Body of pancreas (tissue), 4 donors: ENCODE data around the gene MEGF10. TPM values are rescaled to one million over a fixed set of nuclear protein-coding genes. Genes with fewer than 3 reads are reported as not detected.

Experiments used
- ATAC-seq: fragments of 150-250 bp; one replicate; pipeline ENCODE4 v1.9.1; 2016
- DNase-seq, 4 donors: peaks; one replicate each; pipeline ENCODE4 v3.0.0-alpha.2; 2019
- H3K27ac ChIP-seq, 4 donors: fragments of 200-600 bp; sonication (generic); 1 replicate in 3 of 4; 2 replicates in 1 of 4; pipeline versions ENCODE4 v1.5.1 to v1.6.1; 2016 to 2019; ENCODE audit warnings: mild to moderate bottlenecking in 1 of 4, mixed read lengths in 1 of 4, moderate library complexity in 1 of 4
- H3K27me3 ChIP-seq, 2 donors: fragments of 200-600 bp; sonication (generic); one replicate each; pipeline ENCODE4 v1.6.0; 2016; ENCODE audit warnings: mild to moderate bottlenecking in 1 of 2
- H3K36me3 ChIP-seq, 2 donors: fragments of 200-600 bp; sonication (generic); replicated peaks in 1 of 2; 2 replicates each; pipeline ENCODE4 v1.5.1; 2016; ENCODE audit warnings: low read depth in 2 of 2; ENCODE audit not compliant: insufficient read depth in 1 of 2
- H3K4me1 ChIP-seq: fragments of 200-600 bp; sonication (generic); one replicate; pipeline ENCODE4 v1.6.0; 2016
- H3K4me3 ChIP-seq, 2 donors: fragments of 200-600 bp; sonication (generic); 1 replicate in 1 of 2; 2 replicates in 1 of 2; pipeline ENCODE4 v1.5.1; 2016 to 2019
- H3K9me3 ChIP-seq, 3 donors: fragments of 200-600 bp; sonication (generic); 1 replicate in 2 of 3; 2 replicates in 1 of 3; pipeline ENCODE4 v1.5.1; 2016
- CTCF ChIP-seq, 7 experiments: fragments of 450-650 bp in 4 of 7; fragments of 200-600 bp in 3 of 7; sonication (generic) in 3 of 7; IDR thresholded peaks; one replicate each; pipeline ENCODE4 v1.5.1; 2016 to 2019; ENCODE audit warnings: antibody characterized with exemption in 7 of 7
- POLR2A ChIP-seq, 3 donors: fragments of 450-650 bp; IDR thresholded peaks; one replicate each; pipeline ENCODE4 v1.6.1; 2016; ENCODE audit warnings: antibody characterized with exemption in 3 of 3, mild to moderate bottlenecking in 2 of 3
- WGBS, 2 donors: methylation state at CpG; one replicate each; pipeline ENCODE4 v1.1.5; 2017; 5-methylcytosine and 5-hydroxymethylcytosine counted together
- intact Hi-C: fragments of 100-400 bp; cut with DNase I; formaldehyde crosslinking; loops from one replicate; pipeline ENCODE4 v1.15.1; 2023
- total RNA-seq, 2 donors: library from RNA; depleted of rRNA; stranded (reverse); fragments of >200 nt; gene quantifications; one replicate each; pipeline ENCODE4 v1.1.0, GENCODE V29; 2016

The MEGF10 gene
- total RNA-seq, 2 donors from 2014 or later: under 0.01 TPM; not detected in 1

GRCh38 chr5:127281609-127282008 lies 9.0 kb upstream of the MEGF10 start:
- TF ChIP-seq POLR2A (IDR thresholded peaks at IDR 0.05) (no peak), CTCF (IDR thresholded peaks at IDR 0.05) (no peak)
- H3K27ac ChIP-seq: no peak overlapping the region
- H3K27me3 ChIP-seq: no peaks in the 10 kb centered on the region
- H3K9me3 ChIP-seq: no peaks in the 10 kb centered on the region
- intact Hi-C loops: no loop called here
- H3K4me1 ChIP-seq: peaks cover 11% of the 10 kb centered on the region
- DNase-seq: no peak
- H3K36me3 ChIP-seq: no peaks in the 10 kb centered on the region
- WGBS, 2 donors: 91 to 97% methylated on average over 4 of the region's 4 CpGs
- no peak for ATAC-seq
- H3K4me3 ChIP-seq: no peak overlapping the region

GRCh38 chr5:127288676-127289075 lies 1.9 kb upstream of the MEGF10 start:
- ATAC-seq (no peak), DNase-seq (no peak)
- intact Hi-C loops: no loop called here
- 88 to 92% methylated on average over 1 of the region's 1 CpG for WGBS, 2 donors
- Histone ChIP-seq H3K4me3 (no peak overlapping the region), H3K4me1 (peaks cover 9% of the 10 kb centered on the region), H3K27ac (no peak overlapping the region), H3K36me3 (no peaks in the 10 kb centered on the region), H3K9me3 (no peaks in the 10 kb centered on the region), H3K27me3 (no peaks in the 10 kb centered on the region)
- TF ChIP-seq POLR2A (IDR thresholded peaks at IDR 0.05) (no peak), CTCF (IDR thresholded peaks at IDR 0.05) (no peak)

GRCh38 chr5:127290946-127291693 lies 524 bp downstream of the MEGF10 start:
- Histone ChIP-seq H3K4me3 (no peak overlapping the region), H3K27me3 (no peaks in the 10 kb centered on the region), H3K4me1 (peaks cover 9% of the 10 kb centered on the region), H3K27ac (no peak overlapping the region), H3K9me3 (no peaks in the 10 kb centered on the region), H3K36me3 (no peaks in the 10 kb centered on the region)
- TF ChIP-seq CTCF (IDR thresholded peaks at IDR 0.05) (no peak), POLR2A (IDR thresholded peaks at IDR 0.05) (no peak)
- 43 to 48% methylated on average over 27 to 28 of the region's 28 CpGs for WGBS, 2 donors
- intact Hi-C loops: loop anchor here (10.0 kb wide), 1 partner anchor 204 kb away; no protein-coding TSS in a partner anchor
- no peak for DNase-seq
- no peak for ATAC-seq

- 54 to 80% methylated on average over 2 of the region's 2 CpGs for WGBS, 2 donors
- intact Hi-C loops: loop anchor here (10.0 kb wide), 1 partner anchor 203 kb away; no protein-coding TSS in a partner anchor
Observed at GRCh38 chr5:127292030-127292735, 1.6 kb downstream of the MEGF10 start.

GRCh38 chr5:127293373-127293772 lies 2.8 kb downstream of the MEGF10 start:
- H3K27ac ChIP-seq: no peak overlapping the region
- H3K4me3 ChIP-seq: no peak overlapping the region
- DNase-seq (no peak), ATAC-seq (no peak)
- no peaks in the 10 kb centered on the region for H3K27me3 ChIP-seq
- H3K9me3 ChIP-seq: no peaks in the 10 kb centered on the region
- peaks cover 9% of the 10 kb centered on the region for H3K4me1 ChIP-seq
- TF ChIP-seq CTCF (IDR thresholded peaks at IDR 0.05): no peak
- no peak for TF ChIP-seq POLR2A (IDR thresholded peaks at IDR 0.05)
- no peaks in the 10 kb centered on the region for H3K36me3 ChIP-seq
- intact Hi-C loops: loop anchor here (10.0 kb wide), 1 partner anchor 201 kb away; no protein-coding TSS in a partner anchor

More at GRCh38 chr5:127292030-127292735, 1.6 kb downstream of the MEGF10 start:
- Histone ChIP-seq H3K36me3 (no peaks in the 10 kb centered on the region), H3K4me1 (peaks cover 9% of the 10 kb centered on the region), H3K27ac (no peak overlapping the region), H3K4me3 (no peak overlapping the region), H3K9me3 (no peaks in the 10 kb centered on the region), H3K27me3 (no peaks in the 10 kb centered on the region)
- no peak for TF ChIP-seq POLR2A (IDR thresholded peaks at IDR 0.05)
- ATAC-seq: no peak
- DNase-seq: no peak
